ENCODE measurements around the gene U2AF1L4. TPM values are rescaled to one million over a fixed set of nuclear protein-coding genes. Genes with fewer than 3 reads are reported as not detected.

U2AF1L4 gene
- total RNA-seq, 1 donor from 2014 or later, result 29.7 TPM

DNA sequence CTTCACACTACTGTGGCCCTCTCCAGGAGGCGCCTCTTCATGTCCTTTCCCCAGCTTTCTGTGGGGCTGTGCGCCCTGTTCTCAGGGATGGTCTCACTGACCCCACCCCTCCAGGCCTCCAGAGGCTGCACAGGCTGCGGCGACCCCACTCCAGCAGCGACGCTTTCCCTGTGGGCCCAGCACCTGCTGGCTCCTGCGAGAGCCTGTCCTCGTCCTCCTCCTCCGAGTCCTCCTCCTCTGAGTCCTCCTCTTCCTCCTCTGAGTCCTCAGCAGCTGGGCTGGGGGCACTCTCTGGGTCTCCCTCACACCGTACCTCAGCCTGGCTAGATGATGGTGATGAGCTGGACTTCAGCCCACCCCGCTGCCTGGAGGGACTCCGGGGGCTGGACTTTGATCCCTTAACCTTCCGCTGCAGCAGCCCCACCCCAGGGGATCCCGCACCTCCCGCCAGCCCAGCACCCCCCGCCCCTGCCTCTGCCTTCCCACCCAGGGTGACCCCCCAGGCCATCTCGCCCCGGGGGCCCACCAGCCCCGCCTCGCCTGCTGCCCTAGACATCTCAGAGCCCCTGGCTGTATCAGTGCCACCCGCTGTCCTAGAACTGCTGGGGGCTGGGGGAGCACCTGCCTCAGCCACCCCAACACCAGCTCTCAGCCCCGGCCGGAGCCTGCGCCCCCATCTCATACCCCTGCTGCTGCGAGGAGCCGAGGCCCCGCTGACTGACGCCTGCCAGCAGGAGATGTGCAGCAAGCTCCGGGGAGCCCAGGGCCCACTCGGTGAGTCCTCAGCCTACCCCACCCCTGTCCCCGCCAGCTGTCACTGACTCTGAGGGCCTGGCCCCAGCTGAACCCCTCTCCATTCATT is 41.3 kb upstream of the U2AF1L4 start:
- Mint-ChIP-seq H3K4me1 (ENCODE audit: low read depth) (no peaks in the 10 kb centered on the region), H3K27me3 (ENCODE audit: insufficient read depth) (no peaks in the 10 kb centered on the region), H3K27ac (no peak overlapping the region), H3K9me3 (no peaks in the 10 kb centered on the region), H3K36me3 (ENCODE audit: low read depth) (peaks cover 7% of the 10 kb centered on the region), H3K4me3 (no peak overlapping the region)
- DNase-seq (ENCODE audit: low spot score), result no peak
- intact Hi-C loops (cut with micrococcal nuclease), result no loop called here

GRCh38 chr19:35785339-35785627 is 40.1 kb upstream of the U2AF1L4 start:
- H3K27me3 Mint-ChIP-seq (ENCODE audit: insufficient read depth), result no peaks in the 10 kb centered on the region
- H3K4me1 Mint-ChIP-seq (ENCODE audit: low read depth), result no peaks in the 10 kb centered on the region
- no peak for DNase-seq (ENCODE audit: low spot score)

GRCh38 chr19:35784503-35785338 is 39.5 kb upstream of the U2AF1L4 start:
- H3K27me3 Mint-ChIP-seq (ENCODE audit: insufficient read depth), result no peaks in the 10 kb centered on the region
- H3K4me1 Mint-ChIP-seq (ENCODE audit: low read depth), result no peaks in the 10 kb centered on the region
- H3K27ac Mint-ChIP-seq, result no peak overlapping the region
- H3K9me3 Mint-ChIP-seq, result no peaks in the 10 kb centered on the region
- intact Hi-C loops (cut with micrococcal nuclease), result no loop called here
- H3K4me3 Mint-ChIP-seq, result no peak overlapping the region
- no peak for DNase-seq (ENCODE audit: low spot score)
- peaks cover 7% of the 10 kb centered on the region for H3K36me3 Mint-ChIP-seq (ENCODE audit: low read depth)

More at GRCh38 chr19:35785339-35785627, 40.1 kb upstream of the U2AF1L4 start:
- H3K9me3 Mint-ChIP-seq, result no peaks in the 10 kb centered on the region
- peaks cover 7% of the 10 kb centered on the region for H3K36me3 Mint-ChIP-seq (ENCODE audit: low read depth)
- H3K4me3 Mint-ChIP-seq, result no peak overlapping the region
- intact Hi-C loops (cut with micrococcal nuclease), result no loop called here
- H3K27ac Mint-ChIP-seq, result no peak overlapping the region

DNA sequence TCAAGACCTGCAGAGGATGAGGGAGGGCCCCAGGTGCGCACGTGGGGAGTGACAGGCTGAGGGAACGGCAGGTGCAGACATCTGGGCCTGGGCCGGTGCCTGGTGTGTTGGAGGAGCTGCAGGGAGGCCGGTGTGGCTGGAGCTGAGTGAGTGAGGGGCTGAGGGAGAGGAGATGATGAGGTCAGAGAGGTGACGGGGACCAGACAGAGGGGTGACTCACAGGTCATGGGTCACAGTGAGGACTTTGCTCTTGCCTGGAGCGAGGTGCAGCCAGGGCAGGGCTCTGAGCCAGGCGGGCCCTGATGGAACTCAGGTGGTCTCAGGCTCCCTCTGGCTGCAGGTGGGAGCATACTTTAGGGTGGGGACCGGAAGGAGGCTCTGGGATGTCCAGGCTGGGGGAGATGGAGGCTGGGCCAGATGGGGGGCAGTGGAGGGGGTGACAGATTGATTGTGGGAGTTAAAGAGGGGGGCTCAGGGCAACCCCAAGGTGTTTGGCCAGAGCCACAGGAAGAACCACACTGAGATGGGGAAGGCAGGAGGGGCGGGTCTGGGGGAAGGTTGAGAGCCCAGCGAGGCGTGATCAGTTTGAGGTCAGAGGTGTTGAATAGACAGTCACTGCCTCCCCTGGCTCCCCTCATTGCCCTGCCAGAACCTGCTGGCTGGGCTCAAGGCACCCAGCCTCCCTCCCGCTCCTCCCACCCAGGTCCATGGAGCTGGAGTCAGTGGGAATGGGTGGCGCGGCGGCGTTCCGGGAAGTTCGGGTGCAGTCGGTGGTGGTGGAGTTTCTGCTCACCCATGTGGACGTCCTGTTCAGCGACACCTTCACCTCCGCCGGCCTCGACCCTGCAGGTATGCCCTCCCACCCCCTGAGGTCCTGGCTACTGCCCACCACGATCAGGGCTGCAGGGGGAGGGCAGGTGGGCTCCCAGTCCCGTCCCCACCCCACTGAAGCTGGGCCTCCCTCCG is 38.5 kb upstream of the U2AF1L4 start:
- Mint-ChIP-seq H3K9me3 (no peaks in the 10 kb centered on the region), H3K27ac (no peak overlapping the region), H3K36me3 (ENCODE audit: low read depth) (peaks cover 7% of the 10 kb centered on the region), H3K4me3 (no peak overlapping the region), H3K4me1 (ENCODE audit: low read depth) (no peaks in the 10 kb centered on the region), H3K27me3 (ENCODE audit: insufficient read depth) (no peaks in the 10 kb centered on the region)
- DNase-seq (ENCODE audit: low spot score), result no peak
- intact Hi-C loops (cut with micrococcal nuclease), result no loop called here

- H3K36me3 Mint-ChIP-seq (ENCODE audit: low read depth), result peaks cover 9% of the 10 kb centered on the region
- H3K9me3 Mint-ChIP-seq, result no peaks in the 10 kb centered on the region
- H3K4me3 Mint-ChIP-seq, result no peak overlapping the region
- H3K4me1 Mint-ChIP-seq (ENCODE audit: low read depth), result peaks cover 4% of the 10 kb centered on the region
- H3K27ac Mint-ChIP-seq, result no peak overlapping the region
- DNase-seq (ENCODE audit: low spot score), result no peak
- no peaks in the 10 kb centered on the region for H3K27me3 Mint-ChIP-seq (ENCODE audit: insufficient read depth)
- intact Hi-C loops (cut with micrococcal nuclease), result no loop called here
Measured at GRCh38 chr19:35782589-35782988, 37.4 kb upstream of the U2AF1L4 start.

- intact Hi-C loops (cut with micrococcal nuclease), result no loop called here
- Mint-ChIP-seq H3K36me3 (ENCODE audit: low read depth) (peaks cover 9% of the 10 kb centered on the region), H3K4me3 (no peak overlapping the region), H3K9me3 (no peaks in the 10 kb centered on the region), H3K27ac (no peak overlapping the region), H3K27me3 (ENCODE audit: insufficient read depth) (no peaks in the 10 kb centered on the region), H3K4me1 (ENCODE audit: low read depth) (peaks cover 11% of the 10 kb centered on the region)
- no peak for DNase-seq (ENCODE audit: low spot score)
Measured at GRCh38 chr19:35781650-35782049, 36.4 kb upstream of the U2AF1L4 start.

GRCh38 chr19:35780717-35781116 is 35.5 kb upstream of the U2AF1L4 start:
- Mint-ChIP-seq H3K4me1 (ENCODE audit: low read depth) (peaks cover 19% of the 10 kb centered on the region), H3K4me3 (no peak overlapping the region), H3K27ac (no peak overlapping the region), H3K9me3 (no peaks in the 10 kb centered on the region), H3K27me3 (ENCODE audit: insufficient read depth) (no peaks in the 10 kb centered on the region), H3K36me3 (ENCODE audit: low read depth) (peaks cover 7% of the 10 kb centered on the region)
- intact Hi-C loops (cut with micrococcal nuclease), result no loop called here
- DNase-seq (ENCODE audit: low spot score), result no peak

GRCh38 chr19:35780058-35780457 is 34.8 kb upstream of the U2AF1L4 start:
- Mint-ChIP-seq H3K27ac (no peak overlapping the region), H3K27me3 (ENCODE audit: insufficient read depth) (no peaks in the 10 kb centered on the region), H3K4me3 (no peak overlapping the region), H3K4me1 (ENCODE audit: low read depth) (peaks cover 19% of the 10 kb centered on the region), H3K36me3 (ENCODE audit: low read depth) (peaks cover 7% of the 10 kb centered on the region), H3K9me3 (no peaks in the 10 kb centered on the region)
- intact Hi-C loops (cut with micrococcal nuclease), result no loop called here
- no peak for DNase-seq (ENCODE audit: low spot score)

DNA sequence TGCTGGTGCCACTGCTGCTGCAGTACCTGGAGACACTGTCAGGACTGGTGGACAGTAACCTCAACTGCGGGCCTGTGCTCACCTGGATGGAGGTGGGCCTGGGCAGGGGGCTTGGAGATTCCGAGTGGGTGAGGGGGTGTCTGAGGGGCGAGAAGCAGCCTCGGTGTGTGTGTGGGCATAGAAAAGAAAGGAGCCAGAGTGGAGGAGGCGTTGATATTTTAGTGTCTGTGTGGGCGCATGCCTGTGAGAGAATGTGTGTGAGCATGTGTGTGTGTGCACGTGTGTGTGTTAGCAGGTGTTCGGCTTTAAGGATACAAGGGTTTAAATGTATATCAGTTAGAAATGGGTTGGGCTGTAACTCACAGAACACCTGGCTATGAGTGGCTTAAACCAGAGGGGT is 33.8 kb upstream of the U2AF1L4 start:
- Mint-ChIP-seq H3K36me3 (ENCODE audit: low read depth) (peaks cover 7% of the 10 kb centered on the region), H3K9me3 (no peaks in the 10 kb centered on the region), H3K4me1 (ENCODE audit: low read depth) (peaks cover 29% of the 10 kb centered on the region), H3K27me3 (ENCODE audit: insufficient read depth) (no peaks in the 10 kb centered on the region), H3K27ac (no peak overlapping the region), H3K4me3 (no peak overlapping the region)
- no peak for DNase-seq (ENCODE audit: low spot score)
- intact Hi-C loops (cut with micrococcal nuclease), result no loop called here

GRCh38 chr19:35777961-35778360 is 32.7 kb upstream of the U2AF1L4 start:
- no peak for DNase-seq (ENCODE audit: low spot score)
- Mint-ChIP-seq H3K36me3 (ENCODE audit: low read depth) (peaks cover 2% of the 10 kb centered on the region), H3K27ac (no peak overlapping the region), H3K9me3 (no peaks in the 10 kb centered on the region), H3K27me3 (ENCODE audit: insufficient read depth) (no peaks in the 10 kb centered on the region), H3K4me1 (ENCODE audit: low read depth) (peaks cover 29% of the 10 kb centered on the region), H3K4me3 (peak overlapping the region; percentile 54)
- intact Hi-C loops (cut with micrococcal nuclease), result no loop called here

- H3K4me3 Mint-ChIP-seq, result peak overlapping the region; percentile 85
- H3K4me1 Mint-ChIP-seq (ENCODE audit: low read depth), result peaks cover 29% of the 10 kb centered on the region
- H3K27ac Mint-ChIP-seq, result peak overlapping the region; percentile 8
- no peaks in the 10 kb centered on the region for H3K9me3 Mint-ChIP-seq
- no peaks in the 10 kb centered on the region for H3K27me3 Mint-ChIP-seq (ENCODE audit: insufficient read depth)
- no peak for DNase-seq (ENCODE audit: low spot score)
- H3K36me3 Mint-ChIP-seq (ENCODE audit: low read depth), result peaks cover 2% of the 10 kb centered on the region
- intact Hi-C loops (cut with micrococcal nuclease), result no loop called here
Measured at GRCh38 chr19:35777086-35777841, 32.0 kb upstream of the U2AF1L4 start.
